Thoracic aorta (tissue), 2 donors: Measurements from ENCODE around the gene B3GNT9. TPM values are rescaled to one million over a fixed set of nuclear protein-coding genes. Genes with fewer than 3 reads are reported as not detected.
A peak's percentile ranks its signal among the peaks of the same experiment; 100 is the strongest.

ENCODE experiments used
- ATAC-seq: fragments of 150-250 bp; one replicate; pipeline ENCODE4 v1.8.0; 2017; ENCODE audit warnings: low read depth; ENCODE audit not compliant: insufficient number of reproducible peaks, low FRiP score
- DNase-seq: peaks from one replicate; pipeline ENCODE4 v3.0.0-alpha.2; 2020; ENCODE audit warnings: low spot score
- H3K27ac ChIP-seq, 2 donors: fragments of 200-600 bp; sonication (generic); 1 replicate in 1 of 2; 2 replicates in 1 of 2; pipeline ENCODE4 v1.5.1; 2016; ENCODE audit warnings: mild to moderate bottlenecking in 2 of 2, moderate library complexity in 2 of 2
- H3K27me3 ChIP-seq: fragments of 200-600 bp; sonication (generic); replicated peaks from 2 replicates; pipeline ENCODE4 v1.6.0; 2016; ENCODE audit warnings: mild to moderate bottlenecking; ENCODE audit not compliant: insufficient read depth
- H3K36me3 ChIP-seq: fragments of 200-600 bp; sonication (generic); one replicate; pipeline ENCODE4 v1.5.1; 2016
- H3K4me1 ChIP-seq, 2 donors: fragments of 200-600 bp; sonication (generic); 1 replicate in 1 of 2; 2 replicates in 1 of 2; pipeline versions ENCODE4 v1.5.1 to v1.6.0; 2016; ENCODE audit warnings: low read depth in 2 of 2, mild to moderate bottlenecking in 1 of 2; ENCODE audit not compliant: control insufficient read depth in 1 of 2
- H3K4me3 ChIP-seq: fragments of 200-600 bp; sonication (generic); 2 replicates; pipeline ENCODE4 v1.5.1; 2016; ENCODE audit warnings: mild to moderate bottlenecking
- H3K9me3 ChIP-seq: fragments of 200-600 bp; sonication (generic); 2 replicates; pipeline ENCODE4 v1.5.1; 2016
- total RNA-seq, 2 donors: library from RNA; depleted of rRNA; stranded (reverse); fragments of >200 nt; gene quantifications; one replicate each; pipeline versions ENCODE4 v1.1.0 to v1.2.3, GENCODE V29; 2016
- TF ChIP-seq, protein P1 (sequence below): fragments of 200-600 bp; sonication (generic); IDR thresholded peaks from one replicate; pipeline ENCODE4 v1.5.1; 2019; ENCODE audit warnings: antibody characterized with exemption

Gene B3GNT9
- total RNA-seq, 2 donors from 2014 or later: 33.5 to 59.6 TPM

- Histone ChIP-seq H3K4me3 (no peak overlapping the region), H3K36me3 (peaks cover 3% of the 10 kb centered on the region), H3K27ac (no peak overlapping the region), H3K4me1 (peaks cover 22 to 48% of the 10 kb centered on the region in 2 donors), H3K9me3 (no peaks in the 10 kb centered on the region), H3K27me3 (no peaks in the 10 kb centered on the region)
- no peak for ATAC-seq
- no peak for DNase-seq
- TF ChIP-seq, protein P1, sequence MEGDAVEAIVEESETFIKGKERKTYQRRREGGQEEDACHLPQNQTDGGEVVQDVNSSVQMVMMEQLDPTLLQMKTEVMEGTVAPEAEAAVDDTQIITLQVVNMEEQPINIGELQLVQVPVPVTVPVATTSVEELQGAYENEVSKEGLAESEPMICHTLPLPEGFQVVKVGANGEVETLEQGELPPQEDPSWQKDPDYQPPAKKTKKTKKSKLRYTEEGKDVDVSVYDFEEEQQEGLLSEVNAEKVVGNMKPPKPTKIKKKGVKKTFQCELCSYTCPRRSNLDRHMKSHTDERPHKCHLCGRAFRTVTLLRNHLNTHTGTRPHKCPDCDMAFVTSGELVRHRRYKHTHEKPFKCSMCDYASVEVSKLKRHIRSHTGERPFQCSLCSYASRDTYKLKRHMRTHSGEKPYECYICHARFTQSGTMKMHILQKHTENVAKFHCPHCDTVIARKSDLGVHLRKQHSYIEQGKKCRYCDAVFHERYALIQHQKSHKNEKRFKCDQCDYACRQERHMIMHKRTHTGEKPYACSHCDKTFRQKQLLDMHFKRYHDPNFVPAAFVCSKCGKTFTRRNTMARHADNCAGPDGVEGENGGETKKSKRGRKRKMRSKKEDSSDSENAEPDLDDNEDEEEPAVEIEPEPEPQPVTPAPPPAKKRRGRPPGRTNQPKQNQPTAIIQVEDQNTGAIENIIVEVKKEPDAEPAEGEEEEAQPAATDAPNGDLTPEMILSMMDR: no peak
These were observed 25.9 kb upstream of the B3GNT9 start for GRCh38 chr16:67176662-67177061.

DNA sequence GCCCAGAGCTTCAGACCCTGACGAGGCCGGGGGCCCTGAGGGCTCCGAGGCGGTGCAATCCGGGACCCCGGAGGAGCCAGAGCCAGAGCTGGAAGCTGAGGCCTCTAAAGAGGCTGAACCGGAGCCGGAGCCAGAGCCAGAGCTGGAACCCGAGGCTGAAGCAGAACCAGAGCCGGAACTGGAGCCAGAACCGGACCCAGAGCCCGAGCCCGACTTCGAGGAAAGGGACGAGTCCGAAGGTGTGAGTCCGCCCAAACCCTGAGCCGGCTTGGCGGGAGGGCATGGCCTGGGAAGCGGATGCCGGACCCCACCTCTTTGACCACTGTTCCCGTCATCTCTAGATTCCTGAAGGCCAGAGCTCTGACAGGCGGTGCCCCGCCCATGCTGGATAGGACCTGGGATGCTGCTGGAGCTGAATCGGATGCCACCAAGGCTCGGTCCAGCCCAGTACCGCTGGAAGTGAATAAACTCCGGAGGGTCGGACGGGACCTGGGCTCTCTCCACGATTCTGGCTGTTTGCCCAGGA is 24.0 kb upstream of the B3GNT9 start:
- H3K4me3 ChIP-seq: peak overlapping the region; percentile 76
- TF ChIP-seq, protein P1: no peak
- ATAC-seq (no peak), DNase-seq (no peak)
- no peaks in the 10 kb centered on the region for H3K9me3 ChIP-seq
- no peaks in the 10 kb centered on the region for H3K27me3 ChIP-seq
- peaks cover 3% of the 10 kb centered on the region for H3K36me3 ChIP-seq
- peak overlapping the region; percentile 76 to 91 for H3K27ac ChIP-seq
- peaks cover 26 to 54% of the 10 kb centered on the region in 2 donors for H3K4me1 ChIP-seq

DNA sequence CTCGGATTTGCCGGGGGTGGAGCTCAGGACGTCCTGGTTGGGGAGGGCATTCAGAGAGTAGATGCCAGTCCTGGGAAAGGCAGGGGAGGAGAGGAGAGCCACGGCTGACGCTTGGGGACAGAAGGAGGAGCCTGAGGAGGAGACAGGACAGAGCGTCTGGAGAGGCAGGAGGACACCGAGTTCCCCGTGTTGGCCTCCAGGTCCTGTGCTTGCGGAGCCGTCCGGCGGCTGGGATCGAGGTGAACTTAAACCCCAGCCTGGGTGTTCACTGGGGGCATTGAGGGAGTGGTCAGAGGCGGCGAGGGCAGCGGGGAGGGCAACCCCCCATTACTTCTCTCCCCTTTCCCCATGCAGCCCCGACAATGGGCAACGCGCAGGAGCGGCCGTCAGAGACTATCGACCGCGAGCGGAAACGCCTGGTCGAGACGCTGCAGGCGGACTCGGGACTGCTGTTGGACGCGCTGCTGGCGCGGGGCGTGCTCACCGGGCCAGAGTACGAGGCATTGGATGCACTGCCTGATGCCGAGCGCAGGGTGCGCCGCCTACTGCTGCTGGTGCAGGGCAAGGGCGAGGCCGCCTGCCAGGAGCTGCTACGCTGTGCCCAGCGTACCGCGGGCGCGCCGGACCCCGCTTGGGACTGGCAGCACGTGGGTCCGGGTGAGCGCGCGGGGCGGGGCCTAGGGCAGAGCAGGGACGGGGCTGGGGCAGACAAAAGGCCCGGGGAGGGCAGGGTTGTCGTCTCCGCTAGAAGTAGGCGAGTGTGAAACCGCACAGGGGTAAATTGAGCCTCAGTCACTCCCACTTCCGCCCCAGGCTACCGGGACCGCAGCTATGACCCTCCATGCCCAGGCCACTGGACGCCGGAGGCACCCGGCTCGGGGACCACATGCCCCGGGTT is 23.3 kb upstream of the B3GNT9 start:
- H3K27me3 ChIP-seq: no peaks in the 10 kb centered on the region
- peaks cover 33 to 61% of the 10 kb centered on the region in 2 donors for H3K4me1 ChIP-seq
- ATAC-seq (peak; percentile 50), DNase-seq (peak; percentile 58)
- H3K9me3 ChIP-seq: no peaks in the 10 kb centered on the region
- H3K36me3 ChIP-seq: peaks cover 3% of the 10 kb centered on the region
- peak overlapping the region; percentile 76 to 91 for H3K27ac ChIP-seq
- TF ChIP-seq, protein P1: peak; percentile 17
- peak overlapping the region; percentile 76 for H3K4me3 ChIP-seq

GRCh38 chr16:67173323-67173722 is 22.5 kb upstream of the B3GNT9 start:
- ATAC-seq: no peak
- H3K4me1 ChIP-seq: peaks cover 31 to 58% of the 10 kb centered on the region in 2 donors
- peak overlapping the region; percentile 76 for H3K4me3 ChIP-seq

More at GRCh38 chr16:67173323-67173722, 22.5 kb upstream of the B3GNT9 start:
- Histone ChIP-seq H3K27me3 (no peaks in the 10 kb centered on the region), H3K36me3 (peaks cover 3% of the 10 kb centered on the region), H3K27ac (peak overlapping the region; percentile 76 to 91), H3K9me3 (no peaks in the 10 kb centered on the region)
- TF ChIP-seq, protein P1: no peak
- no peak for DNase-seq
